Measurements from ENCODE around the gene POLR2J.

The POLR2J gene

DNA sequence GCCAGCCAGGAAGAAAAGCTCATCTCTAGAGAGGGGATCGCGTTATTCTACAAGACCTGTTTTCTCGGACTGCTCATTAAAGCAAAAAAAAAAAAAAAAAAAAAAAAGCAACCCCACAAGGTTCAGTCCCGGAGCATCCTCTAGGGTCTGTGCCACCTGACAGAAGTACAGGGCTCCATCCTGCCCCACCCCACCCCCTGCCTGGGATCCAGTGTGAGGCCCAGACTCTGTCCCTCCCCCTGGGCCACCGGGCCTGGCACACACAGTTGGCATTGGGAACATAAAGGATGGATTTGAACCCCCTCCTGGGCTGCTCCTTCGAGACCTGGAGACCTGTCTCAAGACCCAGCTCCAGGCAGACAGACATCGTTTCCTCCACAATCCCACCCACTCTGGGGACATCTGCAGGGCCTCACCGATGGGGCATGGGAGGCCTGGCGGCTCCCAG, 44.7 kb downstream of the POLR2J start:
- no peak for DNase-seq

DNA sequence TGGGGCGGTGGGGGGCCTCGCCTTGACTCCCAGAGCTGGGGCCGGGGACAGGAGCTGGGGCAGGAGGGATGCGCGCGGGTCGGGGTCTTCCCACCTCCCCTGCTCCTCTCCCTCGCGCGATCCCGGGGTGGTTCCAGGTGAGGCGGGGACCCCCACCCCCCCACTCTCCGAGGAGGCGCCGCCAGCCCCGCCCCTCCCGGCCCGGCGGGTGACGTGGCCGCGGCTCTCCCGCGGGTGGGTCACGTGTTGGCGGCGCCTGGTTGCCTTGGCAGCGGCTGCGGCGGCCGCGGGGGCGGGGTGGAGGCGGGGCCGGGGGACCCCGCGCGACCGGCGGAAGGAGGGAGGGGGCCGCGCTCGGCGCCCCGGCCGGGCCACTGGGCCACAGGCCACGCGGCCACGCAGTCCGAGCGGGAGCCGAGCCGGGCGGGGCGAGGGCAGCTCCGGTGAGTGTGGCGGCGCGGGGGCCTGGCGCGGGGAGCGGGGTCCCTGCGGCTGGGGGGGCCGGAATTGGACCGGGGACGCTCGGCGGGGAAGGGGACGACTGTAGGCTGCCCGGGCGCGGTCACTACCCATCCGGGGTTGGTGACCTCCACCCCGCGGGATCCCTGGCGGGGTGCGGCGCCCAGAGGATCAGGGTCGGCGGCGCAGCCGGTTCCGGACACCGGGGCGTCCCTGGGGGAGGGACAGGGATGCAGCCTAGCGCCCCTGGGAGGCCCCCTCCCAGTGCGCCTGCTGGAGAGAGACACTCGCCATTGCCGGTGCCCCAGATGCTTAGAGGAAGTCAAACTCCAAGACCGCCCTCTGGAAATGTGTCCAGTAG, 45.3 kb downstream of the POLR2J start, which contains the start of gene ORAI2:
Gene ORAI2 (plus strand): TSS at position 357 of the 820 bp plus-strand sequence. CDS start 5,382 bp downstream, outside the sequence.
- no peak for DNase-seq

DNA sequence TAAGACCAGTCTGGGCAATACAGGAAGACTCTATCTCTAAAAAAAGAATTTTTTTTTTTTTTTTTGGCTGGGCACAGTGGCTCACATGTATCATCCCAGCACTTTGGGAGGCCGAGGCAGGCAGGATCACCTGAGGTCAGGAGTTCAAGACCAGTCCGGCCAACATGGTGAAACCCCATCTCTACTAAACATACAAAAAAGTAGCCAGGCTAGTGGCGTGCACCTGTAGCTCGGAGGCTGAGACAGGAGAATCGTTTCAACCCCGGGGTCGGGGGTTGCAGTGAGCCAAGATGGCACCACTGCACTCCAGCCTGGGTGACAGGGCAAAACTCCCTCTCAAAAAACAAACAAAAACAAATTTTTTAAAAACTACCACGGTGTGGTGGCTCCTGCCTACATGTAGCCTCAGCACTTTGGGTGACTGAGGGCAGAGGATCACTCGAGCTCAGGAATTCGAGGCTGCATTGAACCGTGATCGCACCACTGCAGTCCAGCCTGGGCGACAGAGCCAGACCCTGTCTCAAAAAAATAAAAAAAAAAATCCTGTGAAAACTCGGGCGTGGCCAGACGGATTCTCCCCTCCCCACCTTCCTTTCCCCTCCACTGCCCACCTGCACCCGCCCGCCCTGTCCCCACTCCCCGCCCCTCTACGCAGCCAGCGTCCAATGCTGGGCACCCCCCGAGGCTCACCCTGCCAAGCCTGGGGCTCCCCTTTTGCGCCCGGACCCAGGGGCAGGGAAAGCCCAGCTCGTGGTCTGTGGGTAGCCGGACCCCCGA, 46.1 kb downstream of the POLR2J start:
- no peak for DNase-seq

DNA sequence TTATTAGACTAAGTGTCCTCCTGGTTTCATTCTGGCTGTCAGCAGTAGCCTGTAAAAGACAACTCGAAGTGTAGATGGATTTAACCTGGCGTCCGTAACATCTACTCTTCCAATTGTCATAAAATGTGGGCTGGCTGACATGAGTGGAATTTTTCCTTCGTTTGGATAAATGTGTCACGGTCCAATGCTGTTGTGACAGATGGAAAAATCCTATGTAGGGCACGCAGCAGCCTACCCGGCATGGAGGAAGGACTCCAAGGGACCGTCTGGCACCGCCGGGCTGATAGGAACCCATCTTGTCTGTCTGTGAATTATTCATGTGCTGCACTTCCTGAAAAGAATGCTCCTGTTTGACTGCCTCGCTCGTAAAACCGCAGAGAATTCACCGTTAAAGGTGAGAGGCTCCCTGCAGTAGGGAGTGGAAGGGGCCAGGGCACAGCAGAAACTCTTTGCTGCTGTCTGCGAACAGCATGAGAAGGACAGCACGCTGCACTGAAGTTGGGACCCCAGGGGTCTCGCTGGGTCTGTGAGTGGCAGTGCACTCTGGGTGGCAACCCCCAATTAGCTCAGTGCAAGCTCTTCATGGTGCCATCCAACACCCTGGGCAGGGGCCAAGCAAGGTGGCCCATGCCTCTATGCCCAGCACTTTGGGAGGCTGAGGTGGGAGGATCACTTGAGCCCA, 47.0 kb downstream of the POLR2J start:
- no peak for DNase-seq

DNA sequence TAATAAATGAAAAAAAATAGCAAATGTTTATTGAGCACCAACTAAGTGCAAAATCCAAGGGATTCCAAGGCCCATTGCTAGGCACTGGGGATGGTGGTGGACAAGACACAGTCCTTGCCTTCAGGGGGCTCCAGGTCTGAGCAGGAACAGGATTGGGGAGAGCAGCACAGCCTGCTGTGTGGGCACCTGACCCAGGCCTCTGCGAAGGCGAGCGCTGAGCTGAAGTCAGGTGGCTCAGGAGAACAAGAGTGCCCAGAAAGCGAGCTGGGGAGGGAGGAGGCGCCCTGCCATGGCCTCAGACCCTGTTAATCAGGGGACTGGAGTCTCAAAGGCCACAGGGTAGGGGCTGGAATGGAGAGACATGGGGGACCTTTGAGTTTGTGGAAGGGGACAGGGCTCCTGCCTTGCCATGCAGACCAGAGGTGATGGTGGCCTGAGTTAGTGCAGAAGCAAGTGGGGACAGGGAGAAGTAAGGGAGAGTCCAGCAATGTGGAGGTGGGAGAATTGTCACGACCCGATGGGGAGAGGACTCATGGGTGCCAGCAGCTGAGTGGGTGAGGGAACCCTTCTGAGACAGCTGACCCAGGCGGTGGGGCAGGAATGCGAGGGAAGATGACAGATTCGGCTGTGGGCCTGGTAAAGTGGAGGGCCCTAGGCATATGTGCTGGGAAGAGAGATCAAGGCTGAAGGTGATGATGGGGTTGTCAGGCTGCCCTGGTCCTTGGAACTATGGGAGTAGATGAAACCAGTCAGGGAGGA, 49.4 kb downstream of the POLR2J start:
- no peak for DNase-seq

DNA sequence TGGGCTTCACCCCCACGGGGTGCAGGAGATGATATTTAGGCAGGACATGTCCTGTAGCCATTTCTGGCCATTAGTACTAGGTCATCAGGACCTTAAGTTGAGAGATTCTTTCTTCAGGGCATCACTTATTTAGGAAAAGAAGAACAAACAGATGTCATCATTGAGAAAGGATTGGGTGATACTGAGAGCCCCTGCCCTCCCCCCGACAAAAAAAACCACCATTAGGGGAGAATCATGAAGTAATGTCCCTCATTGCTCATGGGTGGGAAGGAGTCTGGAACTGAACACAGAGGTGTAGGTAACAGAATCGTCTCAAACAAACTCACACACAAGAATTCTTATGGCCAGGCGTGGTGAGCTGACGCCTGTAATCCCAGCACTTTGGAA, 51.7 kb downstream of the POLR2J start:
- no peak for DNase-seq

DNA sequence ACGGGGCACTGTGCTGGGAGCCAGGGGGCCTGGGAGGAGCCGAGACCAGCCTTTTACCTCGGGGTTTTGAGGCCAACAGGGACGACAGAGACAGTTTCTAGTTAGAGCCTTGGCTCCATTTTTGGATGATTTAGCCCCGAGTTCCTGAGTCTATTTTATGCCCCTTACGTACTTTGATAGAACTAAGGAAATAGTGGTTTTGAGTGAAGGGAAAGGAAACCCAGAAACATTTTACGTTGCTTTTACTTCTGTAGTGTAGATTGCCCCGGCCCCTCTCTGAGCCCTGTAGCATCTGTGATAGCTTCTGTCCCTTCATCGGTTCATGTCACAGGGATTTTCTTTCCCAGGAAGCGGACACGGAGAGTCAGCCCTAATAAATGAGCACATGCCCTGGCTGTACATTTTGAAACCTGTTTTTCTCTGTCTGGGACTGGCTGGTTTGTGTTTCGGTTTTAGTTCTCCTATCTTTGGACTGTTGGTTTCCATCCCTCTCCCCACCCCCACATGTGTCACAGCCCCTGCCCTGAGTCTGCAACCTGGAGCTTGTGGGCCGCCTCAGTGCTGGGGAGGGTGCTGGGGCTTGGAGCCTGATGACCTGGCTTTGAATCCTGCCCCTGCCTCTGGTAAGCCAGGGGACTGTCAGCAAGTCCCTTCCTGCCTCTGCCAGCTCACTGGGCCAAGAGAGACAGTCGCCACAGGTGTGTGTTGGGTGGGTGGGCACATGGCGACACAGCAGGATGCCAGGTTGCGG, 52.3 kb downstream of the POLR2J start:
- no peak for DNase-seq

DNA sequence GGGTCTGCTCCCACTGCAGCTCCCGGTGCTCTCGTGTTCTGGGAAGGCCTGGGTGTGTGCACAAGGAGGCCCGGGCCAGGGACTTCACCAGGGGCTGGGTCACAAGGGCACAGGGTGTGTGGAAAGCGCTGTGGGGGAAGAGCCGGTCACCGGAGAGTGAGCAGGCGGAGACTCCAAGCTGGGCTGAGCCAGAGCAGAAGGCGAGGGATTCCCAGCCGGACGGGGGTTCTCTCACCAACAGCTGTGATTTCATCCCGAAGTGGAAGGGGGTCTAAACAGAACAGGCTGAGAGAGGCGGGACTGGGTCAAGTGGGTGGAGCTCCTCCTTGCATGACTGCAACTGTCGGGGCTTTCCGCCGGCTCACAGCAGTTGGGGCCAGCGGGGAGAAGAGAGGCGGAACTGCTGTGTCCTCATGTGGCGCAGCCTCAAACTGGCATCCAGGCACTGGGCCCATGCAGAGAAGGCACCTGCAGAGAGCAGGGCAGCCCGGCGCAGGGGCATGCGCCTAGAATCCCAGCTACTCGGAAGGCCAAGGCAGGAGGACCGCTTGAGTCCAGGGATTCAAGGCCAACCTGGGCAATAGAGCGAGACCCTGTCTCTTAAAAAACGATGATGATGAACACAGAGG, 53.0 kb downstream of the POLR2J start:
- no peak for DNase-seq

DNA sequence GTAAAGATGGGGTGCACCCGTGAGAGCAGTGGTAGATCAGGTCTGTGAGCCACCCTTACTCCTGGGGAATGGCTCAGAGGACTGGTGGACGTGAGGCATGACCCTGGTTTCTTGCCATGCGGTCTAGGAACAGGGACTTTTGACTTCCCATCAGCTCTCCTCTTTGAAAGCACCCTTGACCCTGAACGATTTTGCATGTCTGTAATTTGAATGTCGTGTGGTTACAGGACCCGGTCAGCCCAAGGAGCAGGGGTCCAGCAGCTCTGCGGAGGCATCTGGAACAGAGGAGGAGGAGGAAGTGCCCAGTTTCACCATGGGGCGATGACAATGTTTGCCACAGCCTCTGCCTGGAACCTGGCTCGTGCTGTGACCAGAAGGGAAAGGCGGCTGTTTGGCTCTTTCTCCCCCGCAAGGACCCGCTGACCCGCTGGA, 53.9 kb downstream of the POLR2J start:
- DNase-seq, result no peak

DNA sequence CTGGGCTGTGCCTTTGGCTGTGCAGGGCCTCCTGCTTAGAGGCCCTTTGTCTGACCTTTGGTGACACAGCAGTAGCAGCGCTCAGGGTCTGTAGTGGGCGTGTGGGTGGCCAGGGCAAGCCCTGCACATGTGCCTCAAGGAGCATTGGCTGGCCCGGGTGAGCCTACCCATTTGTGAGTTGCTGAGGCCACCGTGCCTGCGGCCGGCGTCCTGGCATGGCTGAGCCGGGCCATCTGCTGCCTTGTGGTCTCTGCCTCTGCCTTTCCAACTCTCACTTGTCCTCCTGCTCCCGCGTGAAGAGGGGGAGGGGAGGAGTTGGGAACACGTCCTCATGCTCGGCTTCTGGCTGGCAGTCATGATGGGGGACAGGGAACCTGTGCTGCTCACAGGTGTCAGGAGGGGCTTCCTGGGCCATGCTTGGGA, 54.6 kb downstream of the POLR2J start:
- DNase-seq, result no peak
